Effector CD8-positive, alpha-beta T cell (primary cell): ENCODE measurements around the gene STRC.
"Not testable (repeated sequence)": the region's sequence is repeated elsewhere in the genome, so short reads cannot be mapped to it uniquely, and the experiment has no call there.

Experiments used
- DNase-seq: peaks from one replicate; lab custom pipeline; 2025; lab: John Stamatoyannopoulos, UW

The STRC gene

DNA sequence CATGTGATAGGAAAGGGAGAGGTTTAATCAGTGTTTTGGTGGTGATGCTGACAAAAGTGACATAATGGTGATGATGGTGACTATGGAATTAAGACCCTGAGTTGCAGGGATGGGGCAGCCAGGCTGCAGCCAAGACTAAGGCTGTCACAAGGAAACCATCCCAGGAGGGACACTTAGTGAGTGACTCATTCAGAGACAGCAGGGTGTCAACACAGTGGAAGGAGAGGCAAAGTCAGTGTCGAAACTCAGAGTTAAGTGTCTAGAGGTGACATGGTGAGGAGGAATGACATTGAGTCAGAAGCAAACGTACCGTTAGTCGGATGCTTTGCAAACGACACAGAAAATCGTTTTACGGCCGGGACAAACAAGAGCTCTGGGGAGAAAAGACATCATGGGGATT lies 54.8 kb downstream of the STRC start:
- DNase-seq: not testable (repeated sequence)

DNA sequence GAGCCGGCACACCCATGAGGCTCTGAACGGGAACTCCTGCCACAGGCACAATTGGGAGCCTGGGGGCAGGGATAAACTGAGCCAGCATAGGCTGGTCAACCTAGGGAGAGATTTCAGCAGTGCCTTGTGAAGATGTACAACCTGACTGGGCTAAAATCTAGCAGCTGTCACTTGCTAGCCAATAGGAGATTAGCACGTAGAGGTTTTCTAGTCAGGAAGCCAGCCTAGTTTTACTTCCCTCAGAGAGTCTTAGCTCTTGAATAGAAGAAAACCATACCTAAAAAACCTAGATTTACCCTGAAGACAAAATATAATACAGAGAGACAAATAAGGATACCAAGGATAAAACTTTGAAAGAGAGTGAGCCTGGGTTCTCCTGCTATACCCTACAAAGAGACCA lies 55.8 kb downstream of the STRC start:
- DNase-seq: not testable (repeated sequence)

- no peak for DNase-seq
Observed at GRCh38 chr15:43552986-43553385, 65.6 kb downstream of the STRC start.

GRCh38 chr15:43552256-43552655 lies 66.3 kb downstream of the STRC start:
- DNase-seq: no peak

- no peak for DNase-seq
Observed at GRCh38 chr15:43550527-43551363, 67.9 kb downstream of the STRC start.
